ENCODE data around the gene AMIGO2. TPM values are rescaled to one million over a fixed set of nuclear protein-coding genes. Genes with fewer than 3 reads are reported as not detected.
A peak's percentile ranks its signal among the peaks of the same experiment; 100 is the strongest.

The AMIGO2 gene
- total RNA-seq, 4 donors from 2014 or later: 4.5 to 6.7 (median 6.6) TPM

- Histone ChIP-seq H3K27ac (no peak overlapping the region), H3K36me3 (no peaks in the 10 kb centered on the region), H3K4me3 (no peak overlapping the region), H3K9me3 (no peaks in the 10 kb centered on the region), H3K4me1 (peaks cover 0 to 16% (median 4%) of the 10 kb centered on the region in 4 donors), H3K27me3 (no peaks in the 10 kb centered on the region)
- WGBS, 2 donors (ENCODE audit: low coverage in 1 of 2): 57 to 58% methylated on average over 5 of the region's 5 CpGs
- in situ Hi-C loops (cut with MboI; ENCODE audit: low pct_ligation_motif_present in 1 of 4, low pct_unique_long_range_greater_than_20kb in 1 of 4, low sequenced_read_pairs in 3 of 4): no loop called here
- TF ChIP-seq EP300 (IDR thresholded peaks at IDR 0.05; ENCODE audit: low read depth): no peak
- TF ChIP-seq CTCF (IDR thresholded peaks at IDR 0.05): peak in 4 of 5 experiments; percentile 24 to 48 (median 36)
- intact Hi-C loops (cut with DNase I; ENCODE audit: low total_unique reads): no loop called here
- no peak for DNase-seq
Measured at GRCh38 chr12:47071241-47071852, 8.4 kb downstream of the AMIGO2 start.

- peaks cover 0 to 20% (median 4%) of the 10 kb centered on the region in 4 donors for H3K4me1 ChIP-seq
- WGBS, 2 donors (ENCODE audit: low coverage in 1 of 2): 80 to 87% methylated on average over 1 of the region's 1 CpG
- H3K9me3 ChIP-seq: no peaks in the 10 kb centered on the region
- no peaks in the 10 kb centered on the region for H3K36me3 ChIP-seq
- intact Hi-C loops (cut with DNase I; ENCODE audit: low total_unique reads): no loop called here
- no peak for TF ChIP-seq POLR2AphosphoS5 (IDR thresholded peaks at IDR 0.05)
- no peak for TF ChIP-seq EP300 (IDR thresholded peaks at IDR 0.05; ENCODE audit: low read depth)
- TF ChIP-seq POLR2A (IDR thresholded peaks at IDR 0.05): no peak
- TF ChIP-seq CTCF (IDR thresholded peaks at IDR 0.05): no peak
- no peak for DNase-seq
- no peak overlapping the region for H3K4me3 ChIP-seq
- H3K27ac ChIP-seq: no peak overlapping the region
- in situ Hi-C loops (cut with MboI; ENCODE audit: low pct_ligation_motif_present in 1 of 4, low pct_unique_long_range_greater_than_20kb in 1 of 4, low sequenced_read_pairs in 3 of 4): no loop called here
- H3K27me3 ChIP-seq: no peaks in the 10 kb centered on the region
Measured at GRCh38 chr12:47070310-47070709, 9.4 kb downstream of the AMIGO2 start.

- no peak for DNase-seq
- in situ Hi-C loops (cut with MboI; ENCODE audit: low pct_ligation_motif_present in 1 of 4, low pct_unique_long_range_greater_than_20kb in 1 of 4, low sequenced_read_pairs in 3 of 4) (no loop called here), intact Hi-C loops (cut with DNase I; ENCODE audit: low total_unique reads) (no loop called here)
- no peak overlapping the region for H3K4me3 ChIP-seq
- peak overlapping the region in 3 of 4 donors; percentile 16 to 38 (median 17) for H3K27ac ChIP-seq
- no peaks in the 10 kb centered on the region for H3K36me3 ChIP-seq
- H3K27me3 ChIP-seq: no peaks in the 10 kb centered on the region
- no peaks in the 10 kb centered on the region for H3K9me3 ChIP-seq
- WGBS, 2 donors (ENCODE audit: low coverage in 1 of 2): 84 to 100% methylated on average over 2 to 6 of the region's 6 CpGs
- TF ChIP-seq CTCF (IDR thresholded peaks at IDR 0.05) (no peak), POLR2AphosphoS5 (IDR thresholded peaks at IDR 0.05) (no peak), POLR2A (IDR thresholded peaks at IDR 0.05) (no peak), EP300 (IDR thresholded peaks at IDR 0.05; ENCODE audit: low read depth) (no peak)
- peaks cover 0 to 20% (median 4%) of the 10 kb centered on the region in 4 donors for H3K4me1 ChIP-seq
Measured at GRCh38 chr12:47068539-47068938, 11.2 kb downstream of the AMIGO2 start.

GRCh38 chr12:47067771-47068431 lies 11.9 kb downstream of the AMIGO2 start:
- H3K4me1 ChIP-seq: peaks cover 0 to 20% (median 4%) of the 10 kb centered on the region in 4 donors
- intact Hi-C loops (cut with DNase I; ENCODE audit: low total_unique reads): no loop called here
- no peaks in the 10 kb centered on the region for H3K27me3 ChIP-seq
- H3K27ac ChIP-seq: peak overlapping the region in 3 of 4 donors; percentile 17 to 38 (median 21)
- TF ChIP-seq POLR2A (IDR thresholded peaks at IDR 0.05): no peak
- TF ChIP-seq POLR2AphosphoS5 (IDR thresholded peaks at IDR 0.05): no peak
- no peak for TF ChIP-seq CTCF (IDR thresholded peaks at IDR 0.05)
- no peak for TF ChIP-seq EP300 (IDR thresholded peaks at IDR 0.05; ENCODE audit: low read depth)
- 40 to 44% methylated on average over 4 to 5 of the region's 5 CpGs for WGBS, 2 donors (ENCODE audit: low coverage in 1 of 2)
- no peaks in the 10 kb centered on the region for H3K36me3 ChIP-seq
- in situ Hi-C loops (cut with MboI; ENCODE audit: low pct_ligation_motif_present in 1 of 4, low pct_unique_long_range_greater_than_20kb in 1 of 4, low sequenced_read_pairs in 3 of 4): no loop called here
- H3K9me3 ChIP-seq: no peaks in the 10 kb centered on the region
- H3K4me3 ChIP-seq: no peak overlapping the region
- no peak for DNase-seq
